Kidney (tissue), 14 donors: ENCODE measurements around the gene PASD1. TPM values are rescaled to one million over a fixed set of nuclear protein-coding genes. Genes with fewer than 3 reads are reported as not detected.

ENCODE experiments used
- DNase-seq, 5 donors: peaks; one replicate each; pipeline ENCODE4 v3.0.0-alpha.2; 2013 to 2020
- FAIRE-seq: peaks from 2 replicates; lab custom pipeline; 2012; peaks lifted over from hg19 to GRCh38; lab: Jason Lieb, UNC
- H3K27ac ChIP-seq, 2 donors: one replicate each; pipeline ENCODE4 v1.7.0; 2013; ENCODE audit warnings: low read depth in 2 of 2, low read length in 2 of 2, inconsistent platforms in 1 of 2
- H3K27me3 ChIP-seq: one replicate; pipeline ENCODE4 v1.7.1; 2013; ENCODE audit warnings: low read length, inconsistent platforms; ENCODE audit not compliant: control insufficient read depth, insufficient read depth
- H3K36me3 ChIP-seq, 3 donors: one replicate each; pipeline versions ENCODE4 v1.7.0 to v1.7.1; 2013; ENCODE audit warnings: low read length in 3 of 3, control low read depth in 1 of 3, inconsistent platforms in 1 of 3; ENCODE audit not compliant: insufficient read depth in 3 of 3, control insufficient read depth in 2 of 3
- H3K4me1 ChIP-seq, 3 donors: one replicate each; pipeline versions ENCODE4 v1.7.0 to v1.7.1; 2013; ENCODE audit warnings: low read length in 3 of 3, inconsistent platforms in 1 of 3, low read depth in 1 of 3; ENCODE audit not compliant: control insufficient read depth in 2 of 3, insufficient read depth in 2 of 3
- H3K4me3 ChIP-seq, 3 donors: one replicate each; pipeline versions ENCODE4 v1.7.0 to v1.8.1; 2013; ENCODE audit warnings: low read length in 3 of 3, control low read depth in 1 of 3, inconsistent platforms in 1 of 3
- H3K9ac ChIP-seq, 3 donors: one replicate each; pipeline versions ENCODE4 v1.7.0 to v1.7.1; 2013; ENCODE audit warnings: low read length in 3 of 3, control low read depth in 1 of 3, inconsistent platforms in 1 of 3
- H3K9me3 ChIP-seq, 3 donors: one replicate each; pipeline versions ENCODE4 v1.7.0 to v1.7.1; 2013; ENCODE audit warnings: low read length in 3 of 3, control low read depth in 1 of 3, inconsistent platforms in 1 of 3; ENCODE audit not compliant: control insufficient read depth in 2 of 3, insufficient read depth in 1 of 3
- CTCF ChIP-seq: IDR thresholded peaks from 3 replicates; pipeline ENCODE4 v1.5.1; 2012; ENCODE audit warnings: mild to moderate bottlenecking, moderate library complexity, borderline replicate concordance; ENCODE audit not compliant: insufficient read depth; ENCODE audit errors: extremely low read depth
- intact Hi-C: fragments of 100-400 bp; cut with DNase I; formaldehyde crosslinking; loops from one replicate; pipeline ENCODE4 v1.11.1; 2022
- polyA plus RNA-seq: library from polyadenylated mRNA; stranded (reverse); fragments of 350-450 nt; fragmentation: Illumina TruSeq; extraction: RNeasy Lipid Tissue Mini Kit (QIAGEN cat#74804); gene quantifications from one replicate; pipeline ENCODE4 v1.2.3, GENCODE V29; 2014; ENCODE audit warnings: low read depth, low replicate concordance; ENCODE audit not compliant: insufficient read depth
- total RNA-seq: library from RNA; stranded (reverse); fragmentation: NEBNext Ultra II Directional; extraction: Animal tissue kit (Norgen Biotek cat#: 25700); gene quantifications from one replicate; pipeline ENCODE4 v1.2.1, GENCODE V29; 2021
- donor health status: control.
- donor health status: control.
- donor health status: control.
- donor health status: control.
- donor health status: control.
- donor health status: DM: yes; HTN: yes; CAD: no.
- donor health status: Normal renal cell carcinoma (clear cell type).

Gene PASD1
- total and polyA plus RNA-seq, 2 donors from 2014 or later: not detected

- H3K27me3 ChIP-seq: no peaks in the 10 kb centered on the region
- no peaks in the 10 kb centered on the region for H3K9me3 ChIP-seq
- H3K36me3 ChIP-seq: no peaks in the 10 kb centered on the region
- no peaks in the 10 kb centered on the region for H3K4me1 ChIP-seq
- DNase-seq (peak in 1 of 5 donors; percentile 25), FAIRE-seq (no peak)
- no peak overlapping the region for H3K27ac ChIP-seq
- no peak for TF ChIP-seq CTCF
- H3K9ac ChIP-seq: no peak overlapping the region
- H3K4me3 ChIP-seq: no peak overlapping the region
- intact Hi-C loops: no loop called here
Measured at GRCh38 chrX:151703487-151703886, 140.0 kb downstream of the PASD1 start.

GRCh38 chrX:151704041-151704663 lies 140.7 kb downstream of the PASD1 start:
- intact Hi-C loops: no loop called here
- Histone ChIP-seq H3K4me1 (no peaks in the 10 kb centered on the region), H3K9me3 (no peaks in the 10 kb centered on the region), H3K27me3 (no peaks in the 10 kb centered on the region), H3K36me3 (no peaks in the 10 kb centered on the region), H3K9ac (no peak overlapping the region), H3K4me3 (no peak overlapping the region), H3K27ac (no peak overlapping the region)
- FAIRE-seq (no peak), DNase-seq (no peak)
- no peak for TF ChIP-seq CTCF

GRCh38 chrX:151708821-151709220 lies 145.3 kb downstream of the PASD1 start:
- no peak for TF ChIP-seq CTCF
- Histone ChIP-seq H3K27me3 (no peaks in the 10 kb centered on the region), H3K27ac (no peak overlapping the region), H3K36me3 (no peaks in the 10 kb centered on the region), H3K9ac (no peak overlapping the region), H3K4me1 (no peaks in the 10 kb centered on the region), H3K9me3 (no peaks in the 10 kb centered on the region), H3K4me3 (no peak overlapping the region)
- intact Hi-C loops: no loop called here
- DNase-seq (no peak), FAIRE-seq (no peak)

- H3K27ac ChIP-seq: no peak overlapping the region
- intact Hi-C loops: no loop called here
- H3K36me3 ChIP-seq: no peaks in the 10 kb centered on the region
- no peaks in the 10 kb centered on the region for H3K27me3 ChIP-seq
- TF ChIP-seq CTCF: no peak
- no peak for FAIRE-seq
- no peak overlapping the region for H3K9ac ChIP-seq
- H3K4me1 ChIP-seq: no peaks in the 10 kb centered on the region
- no peak overlapping the region for H3K4me3 ChIP-seq
- DNase-seq: no peak
- H3K9me3 ChIP-seq: no peaks in the 10 kb centered on the region
Measured at GRCh38 chrX:151710457-151710856, 147.0 kb downstream of the PASD1 start.
